Ishikawa (cell line): ENCODE data around the gene SHPK.

Experiments
- CEBPB ChIP-seq: IDR thresholded peaks from 2 replicates; pipeline ENCODE4 v1.6.1; 2012
- CREB1 ChIP-seq: IDR thresholded peaks from 2 replicates; pipeline ENCODE4 v1.6.1; 2012; ENCODE audit warnings: low read depth
- EGR1 ChIP-seq: IDR thresholded peaks from 2 replicates; pipeline ENCODE4 v1.6.1; 2012
- EP300 ChIP-seq: IDR thresholded peaks from 2 replicates; pipeline ENCODE4 v1.6.1; 2012; ENCODE audit warnings: borderline replicate concordance
- FOXM1 ChIP-seq: IDR thresholded peaks from 2 replicates; pipeline ENCODE4 v1.6.1; 2012; ENCODE audit warnings: low read depth, borderline replicate concordance
- MAX ChIP-seq: IDR thresholded peaks from 2 replicates; pipeline ENCODE4 v1.6.1; 2012
- NFIC ChIP-seq: IDR thresholded peaks from 2 replicates; pipeline ENCODE4 v1.6.1; 2012
- RAD21 ChIP-seq: IDR thresholded peaks from 2 replicates; pipeline ENCODE4 v1.6.1; 2012; ENCODE audit warnings: low read depth
- REST ChIP-seq: IDR thresholded peaks from 2 replicates; pipeline ENCODE4 v1.6.1; 2012; ENCODE audit warnings: low read depth, mild to moderate bottlenecking
- TAF1 ChIP-seq: IDR thresholded peaks from 2 replicates; pipeline ENCODE4 v1.6.1; 2012; ENCODE audit warnings: low read depth, mild to moderate bottlenecking
- TCF12 ChIP-seq: IDR thresholded peaks from 2 replicates; pipeline ENCODE4 v1.6.1; 2012; ENCODE audit warnings: low read depth
- TEAD4 ChIP-seq: IDR thresholded peaks from 2 replicates; pipeline ENCODE4 v1.6.1; 2012
- USF1 ChIP-seq: IDR thresholded peaks from 2 replicates; pipeline ENCODE4 v1.6.1; 2012
- YY1 ChIP-seq: IDR thresholded peaks from 2 replicates; pipeline ENCODE4 v1.6.1; 2012; ENCODE audit warnings: low read depth
- ZBTB7A ChIP-seq: IDR thresholded peaks from 2 replicates; pipeline ENCODE4 v1.6.1; 2012; ENCODE audit warnings: low read depth

The SHPK gene

GRCh38 chr17:3636908-3637373, 891 bp upstream of the SHPK start:
- TF ChIP-seq ZBTB7A, result 0 out of 2 replicates have a peak, but pooled peaks have one; percentile 29
- TF ChIP-seq EGR1, result no peak

- no peak for TF ChIP-seq CREB1
- TF ChIP-seq EP300, result no peak
- TF ChIP-seq MAX, result no peak
- TF ChIP-seq NFIC, result no peak
- no peak for TF ChIP-seq EGR1
- no peak for TF ChIP-seq ZBTB7A
- no peak for TF ChIP-seq REST
- TF ChIP-seq USF1, result no peak
- TF ChIP-seq YY1, result no peak
- no peak for TF ChIP-seq RAD21
- TF ChIP-seq TCF12, result no peak
- TF ChIP-seq TEAD4, result no peak
- TF ChIP-seq FOXM1, result no peak
- no peak for TF ChIP-seq TAF1
- no peak for TF ChIP-seq CEBPB
Observed at GRCh38 chr17:3635474-3636153, 436 bp downstream of the SHPK start.

GRCh38 chr17:3632287-3632686, 3.8 kb downstream of the SHPK start:
- TF ChIP-seq MAX (no peak), CREB1 (no peak), YY1 (no peak), FOXM1 (no peak), RAD21 (no peak), CEBPB (no peak), NFIC (no peak), ZBTB7A (no peak), USF1 (no peak), REST (no peak), TAF1 (no peak), TCF12 (no peak), EP300 (no peak), EGR1 (no peak), TEAD4 (no peak)

- no peak for TF ChIP-seq TCF12
- TF ChIP-seq TAF1, result no peak
- TF ChIP-seq ZBTB7A, result no peak
- TF ChIP-seq REST, result no peak
- TF ChIP-seq FOXM1, result no peak
- TF ChIP-seq EP300, result no peak
- TF ChIP-seq YY1, result no peak
- no peak for TF ChIP-seq USF1
- TF ChIP-seq MAX, result no peak
- TF ChIP-seq RAD21, result no peak
- TF ChIP-seq NFIC, result no peak
Observed at GRCh38 chr17:3630781-3631180, 5.3 kb downstream of the SHPK start.
